Measurements from ENCODE around the gene GBX1.

Gene GBX1

DNA sequence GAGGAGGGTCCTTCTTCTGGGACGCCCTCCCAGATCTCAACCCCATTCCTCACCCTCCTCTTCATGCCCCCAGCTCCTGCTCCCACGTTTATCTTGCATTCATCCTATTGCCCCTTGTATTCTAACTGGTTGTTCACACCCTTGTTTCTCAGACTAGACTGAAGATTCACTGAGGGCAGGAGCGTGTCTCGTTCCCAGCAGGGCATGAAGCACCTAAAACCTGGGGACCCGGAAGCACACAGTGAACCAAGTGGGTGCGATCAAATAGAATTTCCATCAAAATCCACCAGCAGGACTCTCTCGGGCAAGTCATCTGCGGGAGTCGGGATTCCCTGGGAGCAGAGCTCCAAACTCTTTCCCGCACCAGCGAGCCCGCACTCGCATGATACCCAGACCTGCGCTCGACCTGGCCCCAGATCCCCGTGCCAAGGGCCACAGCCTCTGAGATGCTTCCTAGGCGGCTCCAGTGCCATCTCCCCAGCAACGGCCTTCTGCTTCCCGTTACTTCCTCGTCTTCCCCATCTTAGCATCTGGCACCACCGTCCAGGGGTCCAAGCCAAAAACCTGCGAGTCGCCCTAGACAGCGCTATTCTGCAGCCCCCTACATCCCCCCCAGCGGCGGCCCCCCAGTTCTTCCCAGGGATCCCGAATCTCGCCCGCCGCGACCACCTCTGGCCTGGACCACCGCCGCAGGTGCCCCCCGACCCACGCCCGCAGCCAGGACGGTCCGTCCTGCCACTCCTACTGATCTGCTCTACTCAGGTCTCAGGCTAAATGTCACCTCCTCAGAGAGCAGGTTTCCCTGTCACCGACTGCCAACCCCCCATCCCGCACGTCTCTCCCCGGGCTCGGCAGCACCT, 6.1 kb upstream of the GBX1 start:
- DNase-seq (ENCODE audit: low read depth in 2 of 3, low spot score in 2 of 3) = no peak

DNA sequence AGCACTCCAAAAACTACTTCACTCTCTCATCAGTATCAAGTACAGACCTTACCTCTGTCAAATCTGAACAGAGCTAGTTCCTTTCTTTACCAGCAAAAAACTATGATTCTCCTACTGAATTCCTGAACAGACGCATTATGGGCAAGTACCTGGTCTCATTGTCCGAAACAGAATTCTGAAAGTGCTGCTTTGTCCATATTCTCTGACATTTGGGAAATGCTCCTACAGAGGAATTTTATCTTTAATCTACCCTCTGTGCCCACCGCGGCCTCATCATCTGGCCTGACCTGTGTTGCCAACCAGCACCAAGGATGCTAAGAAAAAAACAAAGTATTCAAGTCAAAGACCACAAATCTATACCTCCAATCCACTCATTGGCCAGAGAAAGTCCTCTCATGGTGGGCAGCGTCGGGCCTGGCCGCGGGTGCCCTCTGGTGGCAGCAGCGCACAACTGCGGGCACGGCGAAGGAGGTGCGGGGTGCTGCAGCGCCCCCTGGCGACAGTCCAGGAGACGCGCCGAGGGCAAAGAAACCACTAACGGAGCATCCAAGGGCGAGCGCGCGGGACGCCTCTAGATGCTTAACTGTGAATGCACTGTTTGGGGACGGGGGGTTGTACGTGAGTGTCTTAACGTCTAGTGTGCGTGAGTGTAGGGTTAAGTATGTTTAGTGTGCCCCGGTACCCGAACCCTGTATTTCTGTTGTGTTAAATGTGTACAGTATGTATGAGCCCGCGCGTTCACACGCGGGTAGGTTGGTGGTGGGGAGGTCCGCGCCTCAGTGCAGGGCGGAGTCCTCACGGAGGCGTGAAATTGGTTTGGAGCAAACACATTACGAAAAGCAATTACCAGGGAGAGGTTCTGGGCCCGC, 5.0 kb upstream of the GBX1 start:
- DNase-seq (ENCODE audit: low read depth in 2 of 3, low spot score in 2 of 3) = peak; percentile 60 to 82 (median 74)

DNA sequence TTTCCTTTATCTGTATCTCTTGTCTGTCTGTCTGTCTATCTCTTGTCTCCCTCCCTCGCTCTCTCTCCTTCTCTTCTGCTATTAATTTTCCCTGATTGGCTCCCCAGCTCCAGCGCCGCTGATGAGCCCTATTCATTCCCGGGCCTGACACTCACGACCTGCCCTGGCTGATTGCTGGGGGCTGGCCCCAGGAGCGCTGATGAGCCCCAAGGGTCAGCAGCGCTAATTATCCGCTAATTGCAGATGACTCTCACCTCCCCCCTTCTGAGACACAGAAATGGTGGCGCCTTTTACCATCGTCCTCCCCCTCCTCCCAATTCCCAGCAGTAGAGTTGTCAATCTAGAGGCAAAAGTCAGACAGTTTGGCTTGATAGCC, 1.3 kb upstream of the GBX1 start:
- no peak for DNase-seq (ENCODE audit: low read depth in 2 of 3, low spot score in 2 of 3)

DNA sequence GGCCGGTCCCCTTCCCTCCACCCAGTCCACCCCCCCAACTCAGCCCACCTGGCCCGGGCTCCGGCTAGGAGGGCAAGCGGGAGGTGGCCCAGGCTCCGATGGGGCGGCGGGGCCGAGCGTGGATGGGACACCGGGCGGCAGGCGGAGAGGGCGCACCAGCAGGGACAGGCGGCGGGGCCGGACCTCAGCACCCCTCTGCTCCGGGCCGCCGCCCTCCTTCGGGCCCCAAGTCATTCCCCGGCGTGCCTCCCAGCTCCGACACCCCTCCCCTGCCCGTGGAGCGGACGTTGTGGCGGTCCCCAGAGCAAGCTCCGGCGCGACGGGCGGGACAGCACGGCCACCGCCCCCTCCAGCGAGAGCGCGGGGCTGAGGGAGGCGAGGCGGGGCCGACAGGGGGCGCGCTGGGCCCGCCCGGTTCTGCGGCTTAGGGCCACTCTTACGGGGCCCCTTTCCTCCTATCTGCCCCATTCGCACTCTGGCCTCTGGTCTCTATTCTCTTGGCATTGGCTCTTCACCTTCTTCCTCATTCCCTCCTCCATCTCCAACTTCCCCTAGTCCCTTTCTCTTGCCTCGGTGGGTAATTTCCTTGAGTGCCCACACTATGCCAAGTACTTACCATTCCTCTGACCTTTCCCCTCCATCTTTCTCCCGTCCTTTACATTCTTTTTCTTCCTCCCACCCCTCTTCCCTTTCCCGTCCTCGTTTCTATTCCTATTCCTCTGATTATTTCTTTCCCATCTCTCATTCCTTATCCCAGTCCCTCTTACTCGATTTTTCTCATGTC, 701 bp upstream of the GBX1 start:
- DNase-seq (ENCODE audit: low read depth in 2 of 3, low spot score in 2 of 3) = peak; percentile 33 to 44 (median 39)

DNA sequence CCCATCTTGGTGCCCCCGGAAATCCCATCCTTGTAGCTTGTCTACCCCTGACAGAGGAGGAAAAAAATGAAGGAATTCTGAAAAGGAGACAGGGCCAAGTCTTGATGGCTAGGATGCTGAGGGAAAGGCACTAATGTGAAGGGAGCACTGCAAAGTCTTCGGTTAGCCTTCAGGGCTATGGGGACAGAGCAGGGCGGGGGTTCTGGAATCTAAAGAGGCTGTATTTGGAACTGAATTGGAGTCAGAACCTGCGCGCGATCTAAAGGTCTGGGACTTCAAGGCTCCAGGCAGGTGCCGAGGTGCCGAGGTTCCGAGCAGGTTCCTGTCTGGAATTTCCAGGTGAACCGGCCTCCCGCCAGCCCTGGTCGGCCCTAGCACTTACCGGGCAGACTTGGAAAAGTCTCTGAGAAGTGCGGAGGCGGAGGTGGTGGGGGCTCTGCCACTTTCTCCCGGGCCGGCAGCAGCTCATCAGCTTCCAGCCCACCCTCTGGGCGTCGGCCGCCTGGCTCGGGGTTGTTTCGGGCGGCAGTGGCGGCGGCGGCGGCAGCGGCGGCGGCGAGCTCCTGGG, 781 bp downstream of the GBX1 start:
- DNase-seq (ENCODE audit: low read depth in 2 of 3, low spot score in 2 of 3) = no peak

DNA sequence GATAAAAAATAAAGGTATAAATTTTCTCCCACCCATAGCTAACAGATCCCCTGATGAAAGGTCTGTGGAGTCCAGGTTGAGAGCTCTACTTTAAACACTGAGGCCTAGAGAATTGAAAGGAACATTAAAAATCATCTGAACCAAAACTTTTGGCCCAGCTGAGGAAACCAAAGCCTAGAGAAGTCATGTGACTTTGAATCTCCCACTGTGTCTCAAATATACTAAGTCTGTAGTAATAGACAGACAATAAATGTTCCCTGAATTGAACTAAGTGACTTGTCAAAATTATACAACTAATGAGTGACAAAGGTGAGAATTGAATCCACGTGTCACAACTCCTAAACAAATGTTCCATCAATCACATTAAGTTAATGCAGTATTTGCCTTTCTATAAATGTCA, 5.7 kb downstream of the GBX1 start:
- DNase-seq (ENCODE audit: low read depth in 2 of 3, low spot score in 2 of 3) = no peak

DNA sequence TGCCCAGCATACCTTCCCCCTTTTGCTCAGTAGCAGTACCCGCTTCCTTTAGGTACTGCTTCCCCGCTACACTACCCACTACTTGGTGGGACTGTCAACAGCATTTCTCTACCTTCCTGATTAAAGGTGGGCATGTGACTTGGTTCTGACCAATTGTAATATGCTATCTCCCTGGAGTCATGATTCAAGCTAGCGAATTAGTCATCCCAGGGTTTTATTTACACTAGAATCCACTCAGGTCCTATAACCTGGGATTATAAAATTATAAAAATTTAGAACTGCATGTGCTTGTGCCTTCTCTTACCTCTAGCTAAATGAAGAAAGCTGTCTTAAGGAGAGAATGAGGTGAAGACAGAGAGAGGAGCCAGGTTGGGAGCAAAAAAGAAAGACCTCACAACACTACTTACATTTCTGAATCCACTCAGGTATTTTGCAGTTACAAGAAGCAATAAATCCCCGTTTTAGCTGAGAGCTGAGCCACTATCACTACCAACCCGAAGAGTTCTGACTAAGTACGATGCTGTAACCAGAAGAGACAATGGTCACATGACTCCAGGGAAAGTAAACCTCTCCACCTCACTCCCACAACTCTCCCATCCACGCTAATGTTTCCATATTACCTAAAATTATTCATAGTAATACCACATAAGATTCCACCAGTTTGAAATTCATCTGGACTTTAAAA, 9.7 kb downstream of the GBX1 start:
- no peak for DNase-seq (ENCODE audit: low read depth in 2 of 3, low spot score in 2 of 3)

DNA sequence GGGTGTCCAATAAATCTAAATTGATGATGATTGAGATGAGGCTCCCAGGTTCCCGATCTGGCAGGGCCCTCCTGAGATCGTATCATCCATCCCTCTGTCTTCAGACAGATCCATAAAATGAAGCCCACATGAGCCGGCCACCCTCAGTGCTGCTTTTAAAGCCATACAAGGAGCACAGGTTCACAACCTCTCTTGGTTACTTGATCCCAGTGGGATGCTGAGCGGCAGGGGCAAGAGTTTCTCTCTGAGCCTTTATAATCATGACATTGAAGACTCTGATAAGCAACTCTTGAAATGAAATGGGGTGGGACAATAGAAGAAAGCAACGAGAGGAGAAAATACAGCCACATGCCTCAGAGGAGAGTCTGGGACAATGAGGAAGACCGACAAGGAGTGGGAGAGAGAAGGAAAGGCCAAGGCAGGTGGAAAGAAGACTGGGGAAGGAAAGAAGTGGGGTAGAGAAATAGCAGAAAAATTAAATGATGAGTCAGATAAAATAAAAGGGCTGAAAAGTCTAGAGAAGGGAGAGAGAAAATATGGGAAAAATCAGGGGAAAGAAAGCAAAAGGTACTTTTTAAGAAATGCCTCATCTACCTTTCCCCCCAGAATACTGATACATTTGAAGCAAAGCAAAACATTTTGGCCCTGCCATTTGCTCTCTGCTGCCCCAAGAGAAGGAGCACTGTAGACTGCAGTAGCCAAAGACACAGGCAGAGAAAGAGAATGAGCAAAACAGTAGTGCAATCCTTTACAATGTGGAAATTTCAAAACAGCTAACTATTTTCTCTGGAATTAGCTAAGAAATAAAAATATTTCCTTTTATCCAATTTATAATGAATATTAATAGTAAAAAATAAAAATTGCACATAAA, 14.6 kb downstream of the GBX1 start:
- no peak for DNase-seq (ENCODE audit: low read depth in 2 of 3, low spot score in 2 of 3)

DNA sequence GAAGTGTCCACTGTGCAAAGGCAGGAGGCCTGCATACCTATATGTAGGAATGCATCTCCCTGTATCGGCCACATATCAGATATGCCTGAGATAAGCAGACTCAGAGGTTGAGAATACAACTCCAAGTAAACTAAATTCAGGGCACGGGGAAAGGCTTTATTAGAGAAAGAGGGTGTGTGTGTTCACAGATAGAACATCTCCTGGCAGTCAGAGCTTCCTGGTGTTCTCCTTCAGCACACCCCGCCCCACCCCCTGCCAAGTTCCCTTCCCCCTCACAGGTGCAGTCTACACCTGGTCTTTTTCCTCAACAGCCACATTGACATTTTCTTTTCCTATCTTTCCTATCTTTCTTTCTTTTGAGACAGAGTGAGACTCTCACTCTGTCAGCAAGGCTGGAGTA, 17.1 kb downstream of the GBX1 start:
- no peak for DNase-seq (ENCODE audit: low read depth in 2 of 3, low spot score in 2 of 3)

DNA sequence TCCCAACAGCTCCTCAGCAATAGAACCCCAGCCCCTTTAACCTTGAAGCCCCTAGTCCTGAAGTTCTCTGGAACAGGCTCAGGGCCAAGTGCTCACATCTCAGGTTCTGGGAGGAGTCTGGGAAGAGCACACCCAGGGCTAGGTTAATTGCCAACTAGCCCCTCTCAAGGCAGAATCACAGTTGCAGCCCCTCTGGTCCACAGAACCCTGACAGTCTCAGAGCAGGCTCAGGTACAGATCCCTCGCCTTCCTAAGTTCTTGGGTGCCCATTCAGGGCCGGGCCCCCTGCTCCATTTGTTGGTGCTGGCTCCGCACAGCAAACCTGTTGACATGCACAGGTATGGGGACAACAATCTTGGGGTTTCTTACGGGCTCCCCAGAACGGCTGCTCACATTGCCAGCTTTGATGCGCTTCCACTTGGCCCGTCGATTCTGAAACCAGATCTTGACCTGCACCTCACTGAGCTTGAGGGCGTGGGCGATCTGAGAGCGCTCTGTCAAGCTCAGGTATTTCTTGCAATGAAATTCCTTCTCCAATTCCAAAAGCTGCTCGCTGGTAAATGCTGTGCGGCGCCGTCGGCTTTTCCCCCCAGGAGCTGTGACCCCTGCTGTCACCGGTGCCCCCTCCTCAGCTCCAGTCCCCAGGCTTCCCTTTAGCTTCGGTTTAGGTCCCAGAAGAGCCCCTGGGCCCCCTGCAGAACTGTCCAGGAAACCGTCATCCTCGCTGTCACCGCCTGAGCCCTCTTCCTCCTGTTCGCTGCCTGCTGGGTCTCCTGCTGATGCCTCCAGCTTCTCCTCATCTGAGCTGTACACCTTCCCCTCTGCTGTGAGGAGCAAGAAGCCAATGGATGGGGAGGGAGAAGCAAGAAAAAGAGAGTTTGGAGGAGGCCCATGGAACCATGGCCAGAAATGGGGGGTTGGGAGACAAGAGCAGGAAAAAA, 18.9 kb downstream of the GBX1 start:
- no peak for DNase-seq (ENCODE audit: low read depth in 2 of 3, low spot score in 2 of 3)

DNA sequence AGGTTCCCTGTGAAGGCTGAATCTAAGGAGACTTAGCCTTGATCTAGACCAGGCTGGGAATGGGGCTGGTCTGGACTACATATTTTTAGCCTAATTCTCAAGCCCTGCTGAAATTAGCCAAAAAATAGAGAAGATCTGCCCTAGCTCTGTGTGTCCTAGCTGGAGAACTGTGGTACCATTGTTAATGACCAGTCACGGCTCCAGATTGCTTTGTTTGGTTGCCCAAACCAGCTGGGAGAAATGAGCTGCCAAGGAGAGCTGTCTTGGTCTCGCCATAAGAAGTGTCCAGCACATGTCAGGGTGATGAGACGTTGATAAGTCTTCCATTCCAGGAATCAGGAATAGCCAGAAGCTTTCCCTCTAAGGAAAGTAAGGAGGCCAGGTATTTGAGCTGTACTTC, 20.7 kb downstream of the GBX1 start:
- DNase-seq (ENCODE audit: low read depth in 2 of 3, low spot score in 2 of 3) = no peak

DNA sequence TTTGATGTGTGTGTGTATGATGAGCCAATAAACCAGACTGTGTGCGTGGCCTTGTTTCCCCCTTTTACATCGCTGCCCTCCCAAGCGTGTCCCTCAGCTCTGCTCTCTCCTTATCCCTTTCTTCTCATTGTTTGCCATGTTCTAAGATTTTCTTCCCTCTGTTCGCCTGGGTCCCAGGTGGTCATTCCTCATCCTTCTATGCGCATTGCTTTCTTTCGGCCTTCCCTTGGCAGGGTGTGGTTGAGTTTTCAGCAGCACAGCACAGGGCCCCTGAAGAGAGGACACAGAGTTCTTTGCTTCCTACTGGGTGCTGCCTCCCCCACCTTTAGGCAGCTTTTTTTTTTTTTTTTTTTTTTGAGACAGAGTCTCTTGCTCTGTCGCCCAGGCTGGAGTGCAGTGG, 23.1 kb downstream of the GBX1 start:
- DNase-seq (ENCODE audit: low read depth in 2 of 3, low spot score in 2 of 3) = no peak

DNA sequence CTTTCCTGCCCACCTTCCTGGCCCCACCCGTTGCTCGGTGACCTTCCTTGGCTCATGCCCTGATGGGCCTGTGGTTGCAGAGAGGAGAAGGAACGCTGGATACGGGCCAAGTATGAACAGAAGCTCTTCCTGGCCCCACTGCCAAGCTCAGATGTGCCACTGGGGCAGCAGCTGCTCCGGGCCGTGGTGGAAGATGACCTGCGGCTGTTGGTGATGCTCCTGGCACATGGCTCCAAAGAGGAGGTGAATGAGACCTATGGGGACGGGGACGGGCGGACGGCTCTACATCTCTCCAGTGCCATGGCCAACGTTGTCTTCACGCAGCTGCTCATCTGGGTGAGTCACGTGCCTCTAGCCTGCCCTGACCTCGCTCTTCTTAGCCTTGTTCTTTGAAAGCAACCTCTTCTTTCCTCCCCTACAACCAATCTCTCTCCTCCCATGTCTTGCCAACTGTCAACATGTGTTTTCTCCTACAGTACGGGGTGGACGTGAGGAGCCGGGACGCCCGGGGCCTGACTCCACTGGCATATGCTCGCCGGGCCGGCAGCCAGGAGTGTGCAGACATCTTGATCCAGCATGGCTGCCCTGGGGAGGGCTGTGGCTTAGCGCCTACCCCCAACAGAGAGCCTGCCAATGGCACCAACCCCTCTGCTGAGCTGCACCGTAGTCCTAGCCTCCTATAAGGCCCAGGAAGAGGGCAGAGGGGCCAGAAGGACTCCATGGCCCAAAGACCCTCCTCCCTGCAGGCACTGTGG, 24.1 kb downstream of the GBX1 start:
- no peak for DNase-seq (ENCODE audit: low read depth in 2 of 3, low spot score in 2 of 3)

DNA sequence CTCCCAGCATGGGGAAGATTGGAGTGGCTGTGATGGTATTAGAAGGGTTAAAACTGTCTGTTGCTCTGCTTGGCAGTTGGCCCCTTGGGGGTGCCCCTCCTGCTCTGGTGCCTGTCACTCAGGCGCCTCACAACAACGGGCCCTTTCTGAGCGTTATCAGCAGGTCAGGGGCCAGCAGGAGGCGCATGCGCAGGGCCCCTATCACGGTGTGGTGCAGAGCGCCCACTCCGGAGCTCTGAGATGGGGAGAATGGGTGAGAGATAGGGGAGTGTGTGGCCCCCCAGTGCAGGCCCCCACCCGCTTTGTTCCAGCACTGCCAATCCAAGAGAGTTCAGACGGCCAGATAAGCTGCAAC, 24.8 kb downstream of the GBX1 start:
- no peak for DNase-seq (ENCODE audit: low read depth in 2 of 3, low spot score in 2 of 3)

DNA sequence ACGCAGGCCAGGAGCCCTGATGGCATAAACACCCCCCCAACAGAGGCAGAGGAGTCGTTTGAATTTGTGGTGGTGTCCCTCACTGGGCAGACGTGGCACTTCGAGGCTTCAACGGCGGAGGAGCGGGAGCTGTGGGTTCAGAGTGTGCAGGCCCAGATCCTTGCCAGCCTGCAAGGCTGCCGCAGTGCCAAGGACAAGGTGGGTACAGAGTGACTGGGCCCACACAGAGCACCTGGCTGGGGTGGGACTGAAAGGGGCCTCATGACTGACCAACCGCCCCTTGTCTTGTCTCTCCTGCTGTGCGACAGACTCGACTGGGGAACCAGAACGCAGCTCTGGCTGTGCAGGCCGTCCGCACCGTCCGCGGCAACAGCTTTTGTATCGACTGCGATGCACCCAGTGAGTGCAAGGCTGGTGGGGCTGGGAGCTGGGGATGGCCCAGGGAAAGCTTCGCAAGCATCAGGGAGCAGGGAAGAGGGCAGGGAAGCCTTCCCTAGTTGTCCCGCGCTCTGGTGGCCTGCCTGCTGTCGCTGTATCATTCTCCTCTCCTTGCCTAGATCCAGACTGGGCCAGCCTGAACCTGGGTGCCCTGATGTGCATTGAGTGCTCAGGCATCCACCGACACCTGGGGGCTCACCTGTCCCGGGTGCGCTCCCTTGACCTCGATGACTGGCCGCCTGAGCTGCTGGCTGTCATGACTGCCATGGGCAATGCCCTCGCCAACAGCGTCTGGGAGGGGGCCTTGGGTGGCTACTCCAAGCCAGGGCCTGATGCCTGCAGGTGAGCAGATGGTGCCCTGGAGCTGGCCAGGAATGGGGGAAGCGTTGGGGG, 25.4 kb downstream of the GBX1 start:
- no peak for DNase-seq (ENCODE audit: low read depth in 2 of 3, low spot score in 2 of 3)

DNA sequence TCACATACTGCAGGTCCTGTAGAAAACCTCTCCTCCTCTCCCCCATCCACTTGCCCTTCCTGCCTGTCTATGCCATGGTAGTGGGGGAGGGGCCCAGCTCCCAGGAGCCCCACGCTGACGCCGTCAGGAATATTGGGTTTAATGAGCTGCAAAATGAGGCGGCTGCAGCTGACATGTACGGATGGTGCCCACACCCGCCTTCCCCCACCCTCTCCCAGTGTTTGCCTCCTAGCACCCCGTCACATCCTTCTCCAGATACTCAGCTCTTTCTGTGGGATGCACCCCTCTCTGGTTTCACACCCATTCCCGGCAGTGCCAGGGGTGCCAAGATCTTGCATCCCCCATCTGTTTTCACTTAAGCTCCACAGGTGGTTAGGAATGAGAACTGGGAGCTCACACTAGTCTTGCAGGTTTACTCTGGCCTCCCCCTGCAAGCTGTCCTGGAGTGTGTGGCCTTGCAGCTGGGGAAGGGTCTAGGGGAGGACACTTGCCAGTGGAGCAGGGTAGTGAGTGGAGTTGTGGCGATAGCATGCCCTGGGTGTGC, 26.1 kb downstream of the GBX1 start:
- DNase-seq (ENCODE audit: low read depth in 2 of 3, low spot score in 2 of 3) = no peak

DNA sequence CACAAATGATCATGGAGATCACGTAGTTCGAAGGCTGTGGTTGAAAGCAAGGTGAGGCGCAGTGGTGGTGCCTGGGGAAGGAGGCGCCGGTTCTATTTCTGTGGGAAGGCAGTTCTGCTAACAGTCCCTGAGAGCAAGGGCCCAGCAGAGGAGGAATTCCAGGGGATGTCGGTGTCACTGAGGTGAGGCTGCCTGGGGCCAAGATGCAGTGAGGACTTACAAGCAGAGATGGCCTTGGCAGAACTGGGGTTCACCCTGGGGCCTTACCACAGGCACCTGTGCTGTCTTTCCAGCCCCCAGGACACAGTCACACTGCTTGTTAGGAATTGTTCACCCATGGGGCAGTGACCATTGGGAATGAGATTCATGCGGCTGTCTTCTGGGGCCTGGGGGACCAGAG, 26.7 kb downstream of the GBX1 start:
- no peak for DNase-seq (ENCODE audit: low read depth in 2 of 3, low spot score in 2 of 3)
